GM19240 (cell line): ENCODE results near the gene CFAP251.
A peak's percentile ranks its signal among the peaks of the same experiment; 100 is the strongest.
"Not testable (repeated sequence)": the region's sequence is repeated elsewhere in the genome, so short reads cannot be mapped to it uniquely, and the experiment has no call there.

Source experiments
- DNase-seq: peaks from one replicate; pipeline ENCODE4 v3.0.0; 2011; ENCODE audit warnings: low spot score; ENCODE audit not compliant: insufficient read length

CFAP251 gene, protein sequence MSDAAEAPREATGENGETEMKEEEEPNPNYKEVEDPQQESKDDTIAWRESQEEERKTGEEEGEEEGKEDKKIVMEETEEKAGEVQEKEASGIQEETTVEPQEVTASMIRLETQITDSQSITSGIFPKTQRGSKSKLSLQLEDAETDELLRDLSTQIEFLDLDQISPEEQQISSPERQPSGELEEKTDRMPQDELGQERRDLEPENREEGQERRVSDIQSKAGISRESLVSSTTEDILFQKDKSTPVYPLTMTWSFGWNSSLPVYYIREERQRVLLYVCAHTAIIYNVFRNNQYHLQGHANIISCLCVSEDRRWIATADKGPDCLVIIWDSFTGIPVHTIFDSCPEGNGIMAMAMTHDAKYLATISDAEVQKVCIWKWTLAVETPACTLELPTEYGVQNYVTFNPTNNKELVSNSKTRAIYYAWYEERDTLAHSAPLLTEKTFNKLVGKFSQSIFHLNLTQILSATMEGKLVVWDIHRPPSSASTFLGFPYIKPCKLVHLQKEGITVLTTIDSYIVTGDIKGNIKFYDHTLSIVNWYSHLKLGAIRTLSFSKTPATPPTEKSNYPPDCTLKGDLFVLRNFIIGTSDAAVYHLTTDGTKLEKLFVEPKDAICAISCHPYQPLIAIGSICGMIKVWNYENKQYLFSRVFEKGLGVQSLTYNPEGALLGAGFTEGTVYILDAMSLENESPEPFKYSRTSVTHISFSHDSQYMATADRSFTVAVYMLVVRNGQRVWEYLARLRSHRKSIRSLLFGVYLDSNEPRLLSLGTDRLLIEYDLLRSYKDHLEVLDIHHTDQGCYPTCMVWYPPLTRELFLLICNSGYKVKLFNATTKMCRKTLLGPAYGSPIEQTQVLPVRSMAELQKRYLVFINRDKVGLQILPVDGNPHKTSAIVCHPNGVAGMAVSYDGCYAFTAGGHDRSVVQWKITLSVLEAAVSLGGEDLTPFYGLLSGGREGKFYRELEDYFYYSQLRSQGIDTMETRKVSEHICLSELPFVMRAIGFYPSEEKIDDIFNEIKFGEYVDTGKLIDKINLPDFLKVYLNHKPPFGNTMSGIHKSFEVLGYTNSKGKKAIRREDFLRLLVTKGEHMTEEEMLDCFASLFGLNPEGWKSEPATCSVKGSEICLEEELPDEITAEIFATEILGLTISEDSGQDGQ

DNA sequence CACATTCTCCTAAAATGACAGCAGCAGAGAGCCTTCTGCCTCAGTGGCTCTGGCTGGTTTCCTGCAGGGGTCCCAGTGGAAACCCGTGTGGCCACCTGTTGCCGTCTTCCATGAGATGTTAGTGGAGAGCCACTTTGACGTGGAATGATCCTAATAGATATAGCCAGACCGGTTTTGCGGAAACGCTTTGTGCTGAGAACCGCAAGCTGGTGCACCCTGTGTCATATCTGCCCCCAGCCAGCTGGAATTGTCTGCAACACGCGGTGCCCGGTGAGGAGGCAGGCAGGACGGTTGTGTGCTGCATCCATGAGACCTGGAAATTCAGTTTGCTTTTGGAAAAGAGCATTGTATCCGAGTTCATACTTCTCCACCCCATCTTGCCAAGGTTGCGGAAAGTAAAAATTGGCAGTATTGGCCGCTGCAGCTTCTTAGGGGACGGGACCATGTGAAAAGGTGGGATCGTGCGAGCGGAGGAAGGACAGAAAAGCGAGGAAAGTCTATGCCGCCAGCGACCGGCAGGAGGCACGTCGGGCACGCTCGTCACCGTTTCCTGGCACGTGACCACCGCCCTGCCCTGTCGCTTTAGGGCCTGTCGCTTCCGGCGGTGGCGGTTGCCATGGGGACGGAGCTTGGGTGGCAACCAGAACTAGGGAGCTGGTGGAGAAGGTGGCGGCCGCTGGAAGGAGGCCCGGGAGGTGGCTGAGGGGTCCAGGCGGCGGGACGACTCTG lies at the start of gene CFAP251:
Gene CFAP251, plus strand, starts transcription at position 643 of the 729 bp plus-strand sequence. CDS start 2,714 bp downstream, outside the sequence.
- DNase-seq: peak; percentile 82

DNA sequence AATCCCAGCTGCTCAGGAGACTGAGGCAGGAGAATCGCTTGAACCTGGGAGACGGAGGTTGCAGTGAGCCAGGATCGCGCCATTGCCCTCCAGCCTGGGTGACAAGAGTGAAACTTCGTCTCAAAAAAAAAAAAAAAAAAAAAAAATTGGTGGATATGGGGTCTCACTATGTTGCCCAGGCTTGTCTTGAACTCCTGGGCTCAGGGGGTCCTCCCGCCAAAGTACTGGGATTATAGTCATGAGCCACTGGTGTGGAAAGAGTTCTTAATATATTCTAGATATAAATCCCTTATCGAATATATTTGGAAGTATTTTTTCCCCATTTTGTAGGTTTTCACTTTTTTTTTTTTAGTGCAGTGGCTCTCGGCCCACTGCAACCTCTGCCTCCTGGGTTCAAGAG lies 49.2 kb upstream of the CFAP251 start:
- DNase-seq: not testable (repeated sequence)

DNA sequence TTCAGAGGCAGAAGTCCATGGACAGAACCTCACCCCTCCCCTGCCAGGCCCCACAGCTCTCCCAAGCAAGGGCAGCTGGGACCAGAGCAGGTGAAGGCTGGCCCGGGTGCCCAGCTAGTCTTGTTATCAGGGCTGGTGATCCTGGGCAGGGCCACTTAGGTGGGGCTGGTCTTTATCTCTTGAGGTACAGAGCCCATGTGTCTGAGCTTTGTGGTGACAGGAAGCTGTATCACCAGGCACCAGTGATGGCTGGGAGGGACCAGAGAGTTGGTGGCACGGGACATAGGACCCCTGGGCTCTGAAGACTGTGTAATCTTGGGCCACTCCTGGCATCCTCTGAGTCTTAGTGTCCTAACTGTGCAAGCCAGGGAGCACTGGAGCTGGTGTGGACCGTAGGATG lies 46.9 kb upstream of the CFAP251 start:
- no peak for DNase-seq

DNA sequence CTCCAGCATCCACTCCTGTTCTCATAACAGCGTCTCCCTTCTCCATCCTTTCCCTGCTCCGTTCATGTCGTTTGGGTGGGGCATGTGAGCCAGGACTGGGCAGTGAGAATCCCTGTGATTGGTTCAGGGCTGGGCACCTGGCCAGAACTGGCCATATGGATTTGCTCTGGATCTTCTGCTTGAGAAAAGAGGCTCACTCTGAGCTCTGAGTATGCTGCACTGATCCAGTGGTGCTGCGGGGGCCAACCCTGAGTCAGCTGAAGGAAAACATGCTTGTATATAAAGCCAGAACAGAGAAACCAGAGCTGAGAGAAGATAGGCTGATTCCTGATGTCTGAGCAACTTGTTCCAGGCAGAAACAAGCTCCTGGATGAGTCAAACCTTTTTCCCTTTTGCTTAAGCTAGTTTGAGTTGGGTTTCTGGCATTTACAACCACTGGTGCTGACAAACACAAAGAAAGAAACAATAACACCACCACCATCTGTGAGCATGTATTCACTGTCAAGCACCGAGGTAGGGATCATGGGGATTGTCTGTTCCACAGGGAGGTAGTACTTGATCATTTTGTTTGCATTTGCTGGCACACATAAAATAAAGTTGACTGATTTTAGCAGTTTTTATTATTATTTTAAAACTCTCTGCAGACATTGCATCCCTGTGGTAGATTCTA lies 45.7 kb upstream of the CFAP251 start:
- DNase-seq: no peak

DNA sequence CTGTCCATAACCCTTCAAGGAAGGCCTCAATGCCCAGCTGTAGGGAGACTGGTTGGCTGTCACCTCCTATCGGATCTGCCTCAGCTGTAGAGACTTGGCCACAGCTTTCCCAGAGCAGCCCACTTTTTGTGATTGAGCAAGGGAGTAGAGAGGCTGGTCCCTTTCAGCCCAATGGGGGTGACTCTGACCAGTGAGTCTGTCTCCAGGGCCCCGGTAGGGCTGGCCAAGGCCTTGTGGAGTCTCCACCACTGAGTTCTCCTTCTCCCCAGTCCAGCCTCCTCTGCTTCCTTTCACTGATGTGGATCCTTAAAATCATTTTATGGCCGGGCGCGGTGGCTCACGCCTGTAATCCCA lies 45.2 kb upstream of the CFAP251 start:
- no peak for DNase-seq

DNA sequence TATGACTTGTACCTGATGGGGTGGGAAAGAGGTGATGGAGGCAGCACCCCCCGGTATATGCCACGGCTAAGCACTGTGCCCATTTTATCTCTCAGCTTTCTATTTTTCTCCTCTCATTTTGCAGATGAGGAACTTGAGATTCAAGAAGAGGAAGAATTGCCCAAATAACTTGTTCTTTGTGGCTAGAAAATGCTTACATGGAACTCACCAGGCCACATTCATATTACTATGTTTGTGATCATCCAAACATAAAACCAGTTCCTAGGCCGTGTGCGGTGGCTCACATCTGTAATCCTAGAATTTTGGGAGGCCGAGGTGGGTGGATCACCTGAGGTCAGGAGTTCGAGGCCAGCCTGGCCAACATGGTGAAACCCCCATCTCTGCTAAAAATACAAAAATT lies 44.3 kb upstream of the CFAP251 start:
- DNase-seq: no peak

DNA sequence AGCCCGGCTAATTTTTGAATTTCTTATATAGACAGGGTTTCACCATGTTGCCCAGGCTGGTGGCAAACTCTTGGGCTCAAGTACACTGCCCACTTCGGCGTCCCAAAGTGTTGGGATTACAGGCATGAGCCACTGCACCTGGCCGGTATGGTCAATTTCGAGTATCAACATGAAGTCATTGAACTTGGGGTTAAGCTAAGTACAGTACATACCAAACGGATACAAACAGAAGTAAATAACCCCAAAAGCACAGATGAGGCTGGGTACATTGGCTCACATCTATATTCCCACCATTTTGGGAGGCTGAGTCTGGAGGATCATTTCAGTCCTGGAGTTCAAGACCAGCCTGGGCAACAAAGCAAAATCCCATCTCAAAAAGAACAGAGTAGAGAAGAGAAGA lies 42.8 kb upstream of the CFAP251 start:
- DNase-seq: no peak

DNA sequence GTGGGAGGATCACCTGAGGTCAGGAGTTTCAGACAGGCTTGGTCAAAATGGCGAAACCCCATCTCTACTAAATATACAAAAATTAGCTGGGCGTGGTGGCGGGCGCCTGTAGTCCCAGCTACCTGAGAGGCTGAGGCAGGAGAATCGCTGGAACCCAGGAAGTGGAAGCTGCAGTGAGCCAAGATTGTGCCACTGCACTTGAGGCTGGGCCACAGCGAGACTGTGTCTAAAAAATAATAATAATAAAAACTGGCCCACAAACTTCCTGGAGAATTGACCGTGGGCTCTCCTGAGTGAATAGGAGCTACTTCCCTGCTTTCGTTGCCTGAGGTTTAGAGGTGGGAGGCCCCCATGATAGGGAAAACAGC lies 42.3 kb upstream of the CFAP251 start:
- not testable (repeated sequence) for DNase-seq

DNA sequence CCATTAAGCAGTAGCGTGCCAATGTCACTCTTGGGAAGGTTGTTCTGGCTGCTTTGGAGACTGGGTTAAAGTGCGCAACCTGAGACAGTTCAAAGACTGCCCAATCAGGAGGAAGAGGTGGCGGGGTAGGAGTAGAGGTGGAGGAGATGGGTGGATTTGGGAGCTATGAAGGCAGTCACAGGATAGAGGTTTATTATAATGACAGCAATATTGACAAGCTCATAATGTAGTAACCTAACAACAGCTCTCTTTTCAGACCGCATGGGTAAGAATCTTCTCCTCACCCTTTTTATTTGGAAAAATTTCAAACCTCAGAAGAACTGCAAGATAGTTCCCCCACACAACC lies 35.1 kb upstream of the CFAP251 start:
- DNase-seq: no peak

DNA sequence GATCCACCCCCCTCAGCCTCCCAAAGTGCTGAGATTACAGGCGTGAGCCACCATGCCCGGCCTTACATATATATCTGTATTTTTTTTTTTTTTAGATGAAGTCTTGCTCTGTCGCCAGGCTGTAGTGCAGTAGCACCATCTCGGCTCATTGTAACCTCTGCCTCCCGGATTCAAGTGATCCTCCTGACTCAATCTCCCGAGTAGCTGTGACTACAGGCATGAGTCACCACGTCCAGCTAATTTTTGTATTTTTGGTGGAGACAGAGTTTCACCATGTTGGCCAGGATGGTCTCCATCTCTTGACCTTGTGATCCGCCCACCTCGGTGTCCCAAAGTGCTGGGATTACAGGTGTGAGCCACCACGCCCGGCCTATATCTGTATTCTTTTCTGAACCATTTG lies 33.3 kb upstream of the CFAP251 start:
- DNase-seq: not testable (repeated sequence)

DNA sequence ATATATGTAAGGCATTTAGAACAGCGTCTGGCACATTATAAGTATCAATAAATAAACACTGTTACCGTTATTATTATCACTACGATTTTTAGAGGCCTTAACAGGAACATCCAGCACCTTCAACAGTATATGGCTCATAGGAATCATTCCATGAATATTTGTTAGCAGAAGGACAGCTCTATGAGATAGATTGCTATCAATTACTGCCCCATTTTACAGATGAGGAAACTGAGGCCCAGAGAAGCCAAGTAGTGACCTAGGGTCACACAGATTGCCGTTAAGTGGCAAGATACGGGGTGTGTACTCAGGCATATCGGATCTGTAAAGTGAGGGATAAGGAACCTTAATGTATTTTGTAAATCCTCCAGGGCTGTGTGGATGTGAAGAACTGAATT lies 30.3 kb upstream of the CFAP251 start:
- DNase-seq: no peak

DNA sequence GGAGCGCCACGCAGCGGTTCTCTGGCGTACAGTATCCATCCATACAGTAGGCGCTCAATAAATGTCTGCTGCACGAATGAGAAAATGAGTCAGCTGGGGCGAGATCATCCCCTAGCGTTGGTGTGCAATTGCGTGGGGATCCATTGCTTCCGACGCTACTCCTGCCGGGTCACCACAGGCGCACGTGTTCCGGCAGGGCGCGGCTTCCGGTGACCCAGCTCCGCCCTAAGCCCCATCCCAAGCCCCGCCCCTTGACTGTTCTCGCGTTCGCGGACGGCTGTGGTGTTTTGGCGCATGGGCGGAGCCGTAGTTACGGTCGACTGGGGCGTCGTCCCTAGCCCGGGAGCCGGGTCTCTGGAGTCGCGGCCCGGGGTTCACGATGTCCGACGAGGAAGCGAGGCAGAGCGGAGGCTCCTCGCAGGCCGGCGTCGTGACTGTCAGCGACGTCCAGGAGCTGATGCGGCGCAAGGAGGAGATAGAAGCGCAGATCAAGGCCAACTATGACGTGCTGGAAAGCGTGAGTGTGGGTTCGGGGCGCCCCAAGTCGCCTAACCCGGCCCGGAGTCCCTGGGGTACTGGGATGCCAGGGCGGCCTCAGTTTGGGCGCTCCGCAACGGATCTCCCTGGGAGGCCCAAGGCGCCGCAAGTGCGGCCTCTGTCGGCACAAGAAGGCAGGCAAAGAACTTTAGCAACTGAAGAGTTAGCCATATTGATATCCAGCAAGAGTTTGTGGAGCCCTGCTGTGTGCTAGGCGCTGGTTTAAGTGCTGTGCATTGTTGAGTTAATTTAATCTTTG lies 29.7 kb upstream of the CFAP251 start, which contains the start of gene PSMD9:
Gene PSMD9, plus strand, starts transcription at position 313 of the 796 bp plus-strand sequence. Its CDS starts 67 bp downstream, at position 380.
- peak; percentile 92 for DNase-seq

DNA sequence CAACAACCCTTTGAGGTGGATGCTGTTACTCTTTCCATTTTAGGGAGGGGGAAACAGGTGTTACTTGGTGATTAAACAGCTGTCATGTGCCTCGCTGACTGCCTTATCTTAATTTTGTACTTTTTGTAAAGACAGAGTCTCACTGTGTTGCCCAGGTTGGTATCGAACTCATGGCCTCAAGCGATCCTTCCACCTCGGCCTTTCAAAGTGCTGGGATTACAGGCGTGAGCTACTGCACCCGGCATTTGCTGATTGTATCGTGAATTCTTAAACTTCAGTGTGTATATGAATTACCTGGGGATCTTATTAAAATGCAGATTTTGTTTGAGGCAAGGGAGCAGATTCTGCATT lies 29.1 kb upstream of the CFAP251 start:
- DNase-seq: no peak

DNA sequence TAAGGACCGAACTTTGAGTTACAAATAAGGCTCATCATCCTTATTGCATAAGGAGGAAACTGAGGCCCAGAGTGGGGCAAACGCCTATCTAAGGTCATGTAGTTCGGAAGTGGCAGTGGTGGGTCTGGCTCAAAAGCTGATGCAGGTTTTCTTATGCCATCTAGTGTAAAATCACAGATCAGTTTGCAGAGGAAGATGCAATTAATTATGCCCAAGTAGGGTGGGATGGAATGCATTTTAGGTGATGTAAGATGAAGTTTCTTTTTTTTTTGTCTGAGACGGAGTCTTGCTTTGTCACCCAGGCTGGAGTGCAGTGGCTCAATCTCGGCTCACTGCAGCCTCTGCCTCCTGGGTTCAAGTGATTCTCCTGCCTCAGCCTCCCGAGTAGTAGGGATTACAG lies 28.7 kb upstream of the CFAP251 start:
- DNase-seq: not testable (repeated sequence)

DNA sequence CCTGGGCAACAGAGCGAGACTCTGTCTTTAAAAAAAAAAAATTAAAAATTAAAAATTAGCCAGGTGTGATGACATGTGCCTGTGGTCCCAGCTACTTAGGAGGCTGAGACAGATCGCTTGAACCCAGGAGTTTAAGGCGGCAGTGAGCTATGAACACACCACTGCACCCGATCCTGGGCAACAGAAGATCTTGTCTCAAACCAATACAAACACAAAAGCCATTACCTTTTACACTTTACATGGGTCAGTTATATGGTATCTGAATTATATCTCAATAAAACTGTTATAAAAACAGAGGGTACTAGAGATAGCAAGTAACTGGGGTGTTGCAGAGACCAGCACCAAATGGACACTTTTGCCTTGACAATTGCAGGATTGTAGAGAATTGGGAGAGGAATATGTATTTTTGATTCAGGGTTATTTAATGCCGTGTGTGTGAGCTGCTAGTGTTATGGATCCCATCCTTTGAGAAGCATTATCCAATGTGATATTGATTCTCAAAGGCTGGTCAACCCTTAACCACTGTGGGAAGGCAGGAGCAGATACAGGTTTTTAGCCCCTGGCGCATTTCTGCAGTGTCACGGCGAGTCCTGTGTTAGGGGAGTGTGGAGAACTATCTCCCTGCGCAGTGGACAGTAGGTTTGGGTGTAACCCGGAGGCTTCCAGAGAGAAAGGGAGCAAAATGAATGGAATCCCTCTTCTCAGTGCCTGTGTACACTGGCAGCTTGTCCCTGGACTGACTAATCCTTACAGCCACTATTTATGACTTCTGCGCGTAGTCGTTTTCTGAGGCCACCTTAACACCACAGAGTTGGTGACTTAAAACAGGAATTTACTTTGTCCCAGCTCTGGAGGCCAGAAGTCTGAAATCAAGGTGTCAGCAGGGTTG lies 25.5 kb upstream of the CFAP251 start:
- DNase-seq: no peak

DNA sequence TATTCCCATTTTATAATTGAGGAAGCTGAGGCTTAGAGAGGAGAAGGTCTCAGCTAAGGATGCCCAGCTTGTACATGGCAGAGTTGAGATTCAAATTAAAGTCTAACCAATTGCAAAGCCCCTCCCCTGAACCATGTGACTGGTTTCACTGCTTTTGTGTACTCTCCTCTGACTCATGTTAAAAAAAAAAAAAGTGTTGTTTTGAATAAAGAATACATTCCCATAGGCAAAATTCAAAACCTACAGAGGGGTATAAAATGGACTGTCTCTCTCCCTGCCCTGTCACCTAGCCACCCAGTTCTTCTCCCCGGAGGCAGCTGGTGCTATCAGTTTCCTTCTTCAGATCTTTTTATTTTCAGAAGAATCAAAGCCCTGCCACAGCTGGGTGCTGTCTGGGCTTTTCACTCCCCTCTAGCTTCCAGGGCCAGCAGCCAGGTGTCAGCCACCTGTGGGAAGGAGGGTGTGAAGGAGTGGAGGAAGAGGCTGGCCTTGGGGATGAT lies 24.4 kb upstream of the CFAP251 start:
- DNase-seq: no peak

DNA sequence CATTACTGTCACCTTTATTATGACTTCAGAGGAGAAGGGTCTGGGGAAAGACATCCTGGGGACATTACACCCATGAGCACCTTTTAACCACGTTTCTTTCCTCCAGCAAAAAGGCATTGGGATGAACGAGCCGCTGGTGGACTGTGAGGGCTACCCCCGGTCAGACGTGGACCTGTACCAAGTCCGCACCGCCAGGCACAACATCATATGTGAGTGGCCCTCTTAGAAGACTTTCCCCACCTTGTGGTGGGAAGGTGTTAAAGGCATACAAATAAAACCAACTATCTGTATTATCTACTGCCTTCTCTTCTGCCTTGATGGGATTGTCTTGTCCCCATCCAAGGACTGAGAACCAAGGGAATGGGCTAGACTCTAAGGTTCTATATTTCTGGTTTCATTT lies 23.8 kb upstream of the CFAP251 start:
- no peak for DNase-seq

DNA sequence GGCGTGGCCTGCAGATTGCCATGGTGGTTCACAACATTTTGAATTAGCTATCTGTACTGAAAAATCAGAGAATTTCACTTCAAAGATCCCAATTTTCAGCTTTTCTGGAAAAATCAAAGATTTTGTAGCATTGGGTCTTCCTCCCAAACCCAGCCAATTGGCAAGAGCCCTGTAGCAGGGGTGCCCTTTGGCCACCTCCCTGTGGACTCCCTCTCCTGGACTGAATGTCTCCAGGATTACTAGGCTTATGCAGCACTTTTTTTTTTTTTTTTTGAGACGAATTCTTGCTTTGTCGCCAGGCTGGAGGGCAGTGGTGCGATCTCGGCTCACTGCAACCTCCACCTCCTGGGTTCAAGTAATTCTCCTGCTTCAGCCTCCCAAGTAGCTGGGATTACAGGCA lies 20.1 kb upstream of the CFAP251 start:
- DNase-seq: no peak

DNA sequence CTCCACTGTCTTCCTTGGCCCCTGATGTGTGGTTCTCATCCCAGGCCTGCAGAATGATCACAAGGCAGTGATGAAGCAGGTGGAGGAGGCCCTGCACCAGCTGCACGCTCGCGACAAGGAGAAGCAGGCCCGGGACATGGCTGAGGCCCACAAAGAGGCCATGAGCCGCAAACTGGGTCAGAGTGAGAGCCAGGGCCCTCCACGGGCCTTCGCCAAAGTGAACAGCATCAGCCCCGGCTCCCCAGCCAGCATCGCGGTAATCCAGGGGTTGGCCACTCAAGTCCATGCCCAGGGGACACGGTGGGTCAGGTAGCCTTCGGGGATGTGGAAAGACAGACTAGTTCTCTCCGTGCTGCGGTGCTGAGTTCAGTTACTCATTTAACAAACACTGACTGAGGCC lies 18.8 kb upstream of the CFAP251 start:
- DNase-seq: no peak
